IPS-18a (cell line): Measurements from ENCODE around the gene RNF123.
A peak's percentile ranks its signal among the peaks of the same experiment; 100 is the strongest.

Experiments used
- H3K27ac ChIP-seq: one replicate; pipeline ENCODE4 v1.5.1; 2013; ENCODE audit warnings: low read length
- H3K27me3 ChIP-seq: one replicate; pipeline ENCODE4 v1.6.1; 2013; ENCODE audit warnings: mild to moderate bottlenecking, low read length; ENCODE audit not compliant: control insufficient read depth, insufficient read depth
- H3K36me3 ChIP-seq: one replicate; pipeline ENCODE4 v1.6.1; 2013; ENCODE audit warnings: low read depth, low read length; ENCODE audit not compliant: control insufficient read depth
- H3K4me1 ChIP-seq: one replicate; pipeline ENCODE4 v1.6.1; 2013; ENCODE audit warnings: low read depth, low read length; ENCODE audit not compliant: control insufficient read depth
- H3K4me3 ChIP-seq: one replicate; pipeline ENCODE4 v1.5.1; 2013; ENCODE audit warnings: low read length
- H3K9ac ChIP-seq: one replicate; pipeline ENCODE4 v1.6.1; 2013; ENCODE audit warnings: mild to moderate bottlenecking, low read length, moderate library complexity
- H3K9me3 ChIP-seq: one replicate; pipeline ENCODE4 v1.6.1; 2013; ENCODE audit warnings: low read depth, low read length; ENCODE audit not compliant: control insufficient read depth

RNF123 gene

GRCh38 chr3:49711489-49711888 lies 22.1 kb downstream of the RNF123 start:
- H3K27me3 ChIP-seq, result no peaks in the 10 kb centered on the region
- no peak overlapping the region for H3K4me3 ChIP-seq
- no peaks in the 10 kb centered on the region for H3K36me3 ChIP-seq
- no peaks in the 10 kb centered on the region for H3K9me3 ChIP-seq
- no peak overlapping the region for H3K27ac ChIP-seq
- H3K9ac ChIP-seq, result no peak overlapping the region
- no peaks in the 10 kb centered on the region for H3K4me1 ChIP-seq

GRCh38 chr3:49712166-49712565 lies 22.8 kb downstream of the RNF123 start:
- H3K4me3 ChIP-seq, result no peak overlapping the region
- no peaks in the 10 kb centered on the region for H3K27me3 ChIP-seq
- no peaks in the 10 kb centered on the region for H3K4me1 ChIP-seq
- H3K9me3 ChIP-seq, result no peaks in the 10 kb centered on the region
- H3K9ac ChIP-seq, result no peak overlapping the region
- no peaks in the 10 kb centered on the region for H3K36me3 ChIP-seq
- H3K27ac ChIP-seq, result no peak overlapping the region

- no peaks in the 10 kb centered on the region for H3K4me1 ChIP-seq
- no peaks in the 10 kb centered on the region for H3K9me3 ChIP-seq
- no peak overlapping the region for H3K9ac ChIP-seq
- no peak overlapping the region for H3K27ac ChIP-seq
- H3K36me3 ChIP-seq, result no peaks in the 10 kb centered on the region
- H3K4me3 ChIP-seq, result no peak overlapping the region
- no peaks in the 10 kb centered on the region for H3K27me3 ChIP-seq
These were observed 23.4 kb downstream of the RNF123 start for GRCh38 chr3:49712631-49713317.

GRCh38 chr3:49713336-49714105 lies 24.2 kb downstream of the RNF123 start:
- H3K4me3 ChIP-seq, result no peak overlapping the region
- H3K27me3 ChIP-seq, result no peaks in the 10 kb centered on the region
- no peak overlapping the region for H3K9ac ChIP-seq
- no peak overlapping the region for H3K27ac ChIP-seq
- no peaks in the 10 kb centered on the region for H3K9me3 ChIP-seq
- H3K36me3 ChIP-seq, result no peaks in the 10 kb centered on the region
- no peaks in the 10 kb centered on the region for H3K4me1 ChIP-seq

GRCh38 chr3:49714728-49715550 lies 25.6 kb downstream of the RNF123 start:
- no peaks in the 10 kb centered on the region for H3K9me3 ChIP-seq
- no peaks in the 10 kb centered on the region for H3K27me3 ChIP-seq

GRCh38 chr3:49715611-49716121 lies 26.3 kb downstream of the RNF123 start:
- Histone ChIP-seq H3K9ac (no peak overlapping the region), H3K27me3 (no peaks in the 10 kb centered on the region), H3K9me3 (no peaks in the 10 kb centered on the region), H3K36me3 (peaks cover under 1% of the 10 kb centered on the region), H3K4me1 (peaks cover 4% of the 10 kb centered on the region), H3K27ac (no peak overlapping the region), H3K4me3 (no peak overlapping the region)

More at GRCh38 chr3:49714728-49715550, 25.6 kb downstream of the RNF123 start:
- no peak overlapping the region for H3K27ac ChIP-seq
- H3K36me3 ChIP-seq, result no peaks in the 10 kb centered on the region
- peaks cover 4% of the 10 kb centered on the region for H3K4me1 ChIP-seq
- no peak overlapping the region for H3K4me3 ChIP-seq
- H3K9ac ChIP-seq, result no peak overlapping the region

- H3K27me3 ChIP-seq, result no peaks in the 10 kb centered on the region
- H3K27ac ChIP-seq, result no peak overlapping the region
- peaks cover 4% of the 10 kb centered on the region for H3K4me1 ChIP-seq
- no peak overlapping the region for H3K4me3 ChIP-seq
- H3K9me3 ChIP-seq, result no peaks in the 10 kb centered on the region
- H3K36me3 ChIP-seq, result peaks cover 6% of the 10 kb centered on the region
- no peak overlapping the region for H3K9ac ChIP-seq
These were observed 26.8 kb downstream of the RNF123 start for GRCh38 chr3:49716169-49716568.

- H3K9me3 ChIP-seq, result no peaks in the 10 kb centered on the region
- no peaks in the 10 kb centered on the region for H3K27me3 ChIP-seq
- H3K27ac ChIP-seq, result no peak overlapping the region
- H3K4me3 ChIP-seq, result no peak overlapping the region
- peaks cover 4% of the 10 kb centered on the region for H3K4me1 ChIP-seq
- H3K9ac ChIP-seq, result no peak overlapping the region
- H3K36me3 ChIP-seq, result peaks cover 10% of the 10 kb centered on the region
These were observed 27.4 kb downstream of the RNF123 start for GRCh38 chr3:49716691-49717210.

GRCh38 chr3:49717211-49717958 lies 28.0 kb downstream of the RNF123 start:
- Histone ChIP-seq H3K27ac (no peak overlapping the region), H3K4me1 (peaks cover 4% of the 10 kb centered on the region), H3K36me3 (peaks cover 10% of the 10 kb centered on the region), H3K9ac (no peak overlapping the region), H3K9me3 (no peaks in the 10 kb centered on the region), H3K4me3 (no peak overlapping the region), H3K27me3 (no peaks in the 10 kb centered on the region)

GRCh38 chr3:49717959-49718857 lies 28.9 kb downstream of the RNF123 start:
- no peaks in the 10 kb centered on the region for H3K27me3 ChIP-seq
- H3K4me1 ChIP-seq, result peaks cover 8% of the 10 kb centered on the region
- no peak overlapping the region for H3K9ac ChIP-seq
- peaks cover 10% of the 10 kb centered on the region for H3K36me3 ChIP-seq
- no peaks in the 10 kb centered on the region for H3K9me3 ChIP-seq
- no peak overlapping the region for H3K27ac ChIP-seq
- peak overlapping the region; percentile 69 for H3K4me3 ChIP-seq
